HUES6 (cell line): Measurements from ENCODE around the gene CNTNAP2.

Experiments used
- H3K27ac ChIP-seq: 2 replicates; pipeline ENCODE4 v1.7.0; 2013; ENCODE audit warnings: low read depth, mild to moderate bottlenecking, low read length, inconsistent platforms
- H3K27me3 ChIP-seq: 2 replicates; pipeline ENCODE4 v1.6.1; 2013; ENCODE audit warnings: low read length; ENCODE audit not compliant: control insufficient read depth, insufficient read depth
- H3K36me3 ChIP-seq: 2 replicates; pipeline ENCODE4 v1.6.1; 2013; ENCODE audit warnings: low read length; ENCODE audit not compliant: control insufficient read depth, insufficient read depth
- H3K4me1 ChIP-seq: 2 replicates; pipeline ENCODE4 v1.6.1; 2013; ENCODE audit warnings: low read length; ENCODE audit not compliant: control insufficient read depth, insufficient read depth
- H3K4me3 ChIP-seq: 2 replicates; pipeline ENCODE4 v1.5.1; 2013; ENCODE audit warnings: low read depth, low read length
- H3K9ac ChIP-seq: one replicate; pipeline ENCODE4 v1.6.1; 2013; ENCODE audit warnings: mild to moderate bottlenecking, low read length
- H3K9me3 ChIP-seq: 2 replicates; pipeline ENCODE4 v1.6.1; 2013; ENCODE audit warnings: low read depth, low read length; ENCODE audit not compliant: control insufficient read depth, insufficient read depth

Gene CNTNAP2

DNA sequence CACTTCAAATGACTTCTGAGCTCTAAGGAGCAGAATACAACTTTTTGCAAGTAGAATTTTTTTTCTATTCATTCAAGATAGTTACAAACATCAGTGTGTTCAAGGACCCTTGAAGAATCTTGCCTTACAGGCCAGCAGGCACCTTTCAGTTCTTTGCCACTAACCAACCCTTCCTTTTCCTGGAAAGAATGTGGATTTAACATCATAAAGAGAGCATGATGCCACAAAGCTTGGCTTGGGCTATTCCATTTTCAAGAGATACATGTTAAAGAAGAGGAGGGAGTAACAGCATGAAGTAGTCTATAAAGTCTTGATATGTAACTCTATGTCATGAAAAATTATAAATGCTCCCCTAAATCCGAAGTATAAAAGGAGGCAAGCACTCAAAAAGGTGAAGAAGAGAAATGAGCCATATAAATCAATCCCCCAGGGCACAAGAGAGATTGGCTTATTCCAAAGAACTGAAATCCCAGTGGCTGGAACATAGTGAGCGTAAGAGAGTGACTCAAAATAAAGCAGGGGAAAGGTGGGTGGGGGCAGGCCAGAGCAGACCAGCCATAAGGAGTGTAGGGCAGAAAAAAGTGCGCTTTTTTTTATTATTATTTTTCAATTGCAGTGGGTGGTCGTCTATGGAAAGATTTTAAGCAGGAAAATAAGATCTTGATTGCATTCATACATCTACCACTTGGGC lies 1448.3 kb downstream of the CNTNAP2 start:
- no peak overlapping the region for H3K27ac ChIP-seq
- H3K9me3 ChIP-seq = 0 out of 2 replicates have a peak, but pooled peaks cover 3% of the 10 kb centered on the region
- no peaks in the 10 kb centered on the region for H3K36me3 ChIP-seq
- H3K4me1 ChIP-seq = no peaks in the 10 kb centered on the region
- H3K4me3 ChIP-seq = no peak overlapping the region
- H3K9ac ChIP-seq = no peak overlapping the region
- no peaks in the 10 kb centered on the region for H3K27me3 ChIP-seq

DNA sequence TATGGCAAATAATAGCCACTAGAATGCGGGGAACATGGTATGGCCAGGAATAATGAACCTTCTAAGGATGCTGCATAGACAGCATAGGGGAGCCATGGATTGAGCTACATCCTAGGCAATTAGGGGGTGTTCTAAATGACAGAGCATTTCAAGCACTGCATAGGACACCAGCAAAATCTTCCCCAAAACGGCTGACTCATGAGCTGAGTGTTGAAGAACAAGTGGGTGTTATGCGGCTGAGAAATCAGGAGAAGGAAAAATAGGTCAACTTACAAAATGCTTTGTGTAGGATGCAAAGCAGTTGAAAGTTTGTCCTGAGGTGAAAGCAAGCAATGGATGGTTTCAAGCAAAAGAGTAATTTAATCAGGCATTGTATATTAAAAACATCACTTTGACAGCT lies 1450.4 kb downstream of the CNTNAP2 start:
- 0 out of 2 replicates have a peak, but pooled peaks cover 3% of the 10 kb centered on the region for H3K9me3 ChIP-seq
- H3K27ac ChIP-seq = no peak overlapping the region
- H3K4me3 ChIP-seq = no peak overlapping the region
- no peak overlapping the region for H3K9ac ChIP-seq
- no peaks in the 10 kb centered on the region for H3K36me3 ChIP-seq
- H3K27me3 ChIP-seq = no peaks in the 10 kb centered on the region
- H3K4me1 ChIP-seq = no peaks in the 10 kb centered on the region

DNA sequence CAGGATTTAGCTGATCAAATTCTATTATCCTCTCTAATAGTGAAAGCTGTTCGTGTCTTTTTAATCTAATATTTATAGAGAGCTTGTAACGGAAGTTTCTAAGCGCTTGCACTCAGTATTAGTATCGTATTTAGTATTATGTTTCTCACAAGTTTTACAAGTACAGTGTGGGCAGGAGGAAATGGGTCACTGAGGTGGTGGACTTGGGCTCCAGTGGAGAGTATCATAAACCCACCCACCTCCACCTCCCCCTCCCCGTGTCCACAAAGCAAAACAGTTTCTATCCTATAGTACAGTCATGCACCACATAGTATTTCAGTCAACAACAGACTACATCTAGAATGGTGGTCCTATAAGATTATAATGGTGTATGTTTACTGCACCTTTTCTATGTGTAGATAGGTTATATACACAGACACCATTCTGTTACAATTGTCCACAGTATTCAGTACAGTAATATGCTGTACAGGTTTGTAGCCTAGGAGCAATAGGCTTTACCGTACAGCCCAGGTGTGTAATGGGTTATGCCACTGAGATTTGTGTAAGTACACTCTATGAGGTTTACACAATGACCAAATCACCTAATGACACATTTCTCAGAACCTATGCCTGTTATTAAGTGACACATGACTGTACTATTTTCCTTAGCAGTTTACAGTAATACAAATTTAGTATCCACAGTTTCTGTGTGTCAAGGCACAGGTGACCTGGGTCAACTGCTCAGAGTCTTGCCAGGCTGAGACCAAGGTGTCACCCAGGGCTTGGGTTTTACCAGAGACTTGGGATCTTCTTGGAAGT lies 1452.7 kb downstream of the CNTNAP2 start:
- Histone ChIP-seq H3K27ac (no peak overlapping the region), H3K9me3 (0 out of 2 replicates have a peak, but pooled peaks cover 3% of the 10 kb centered on the region), H3K27me3 (no peaks in the 10 kb centered on the region), H3K4me3 (no peak overlapping the region), H3K36me3 (no peaks in the 10 kb centered on the region), H3K4me1 (peaks cover 3% of the 10 kb centered on the region; the same call in 1 of the 2 replicates), H3K9ac (no peak overlapping the region)

DNA sequence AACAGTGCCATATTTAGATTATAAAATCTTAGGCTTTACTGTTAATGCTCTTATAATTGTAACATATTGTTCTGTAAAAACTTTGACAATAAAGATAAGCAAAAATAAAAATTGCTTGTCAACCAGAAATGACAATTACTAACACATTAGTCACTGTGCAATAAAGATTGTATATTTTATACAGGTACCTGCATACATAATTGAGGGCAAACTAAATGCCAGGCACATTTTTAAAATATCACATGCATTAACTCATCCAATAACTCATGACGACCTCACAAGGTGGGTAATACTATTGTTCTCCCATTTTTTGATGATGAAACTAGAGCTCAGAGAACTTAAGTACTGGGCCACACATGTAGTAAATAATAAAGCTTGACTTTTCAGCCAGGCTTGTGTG lies 1453.8 kb downstream of the CNTNAP2 start:
- peaks cover 3% of the 10 kb centered on the region; the same call in 1 of the 2 replicates for H3K4me1 ChIP-seq
- no peak overlapping the region for H3K4me3 ChIP-seq
- no peaks in the 10 kb centered on the region for H3K27me3 ChIP-seq
- H3K36me3 ChIP-seq = no peaks in the 10 kb centered on the region
- H3K9ac ChIP-seq = no peak overlapping the region
- no peak overlapping the region for H3K27ac ChIP-seq
- H3K9me3 ChIP-seq = 0 out of 2 replicates have a peak, but pooled peaks cover 3% of the 10 kb centered on the region

DNA sequence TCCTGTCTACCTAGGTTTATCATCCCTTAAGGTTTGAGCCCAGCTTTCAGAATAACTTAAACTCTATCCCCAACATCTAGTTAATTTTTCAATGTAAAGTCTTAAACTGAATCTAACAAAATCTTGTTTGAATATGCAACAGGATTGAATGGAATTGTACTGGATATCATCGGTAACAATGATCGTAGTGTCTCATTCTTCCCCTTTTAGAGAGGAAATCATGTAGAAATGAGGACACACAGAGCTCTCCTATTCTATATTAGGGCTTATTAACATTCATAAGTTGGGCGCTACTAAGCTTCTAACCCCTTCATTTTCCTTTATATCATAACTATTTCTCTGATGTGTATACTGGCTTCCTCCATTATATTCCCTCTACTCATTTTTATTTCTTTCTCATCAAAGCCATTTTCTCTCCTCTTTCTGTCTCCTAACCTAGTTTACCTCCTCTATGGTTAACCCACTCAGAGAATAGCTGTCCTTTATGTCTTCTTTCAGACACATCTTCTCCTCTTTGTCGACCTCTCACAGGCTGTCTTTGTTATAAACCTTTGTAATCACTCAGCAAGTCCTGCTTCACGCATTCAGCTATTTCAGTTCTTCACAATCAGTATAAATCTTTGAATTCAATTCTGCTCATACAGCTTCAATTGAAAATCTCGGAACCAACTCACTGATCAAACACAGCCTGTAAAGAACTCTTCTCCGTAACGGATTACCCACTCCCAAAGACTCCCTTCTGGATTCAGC lies 1455.0 kb downstream of the CNTNAP2 start:
- H3K27me3 ChIP-seq = no peaks in the 10 kb centered on the region
- H3K36me3 ChIP-seq = no peaks in the 10 kb centered on the region
- H3K9ac ChIP-seq = no peak overlapping the region
- no peak overlapping the region for H3K4me3 ChIP-seq
- H3K9me3 ChIP-seq = no peaks in the 10 kb centered on the region
- H3K27ac ChIP-seq = no peak overlapping the region
- peaks cover 3% of the 10 kb centered on the region; the same call in 1 of the 2 replicates for H3K4me1 ChIP-seq

DNA sequence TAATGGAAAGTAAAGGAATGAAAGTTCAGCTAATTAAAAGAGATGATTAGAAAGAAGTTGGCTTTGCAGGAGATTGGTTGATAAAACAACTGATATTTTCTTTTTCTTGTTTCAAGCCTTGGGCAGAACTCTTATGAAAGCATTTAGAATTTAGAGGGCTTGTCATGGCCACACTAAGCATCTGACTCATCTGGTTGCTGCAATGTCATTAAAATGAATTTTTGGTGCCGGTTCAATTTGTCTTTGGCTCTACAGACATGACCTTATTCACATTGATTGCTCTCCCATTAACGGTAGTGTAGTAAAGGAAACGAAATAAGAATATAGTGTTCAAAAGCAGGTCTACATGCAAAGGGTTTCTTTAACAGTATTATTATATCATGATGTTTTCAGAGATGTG lies 1461.6 kb downstream of the CNTNAP2 start:
- H3K36me3 ChIP-seq = no peaks in the 10 kb centered on the region

GRCh38 chr7:147579148-147579547 lies 1462.5 kb downstream of the CNTNAP2 start:
- no peaks in the 10 kb centered on the region for H3K4me1 ChIP-seq
- no peaks in the 10 kb centered on the region for H3K27me3 ChIP-seq
- no peaks in the 10 kb centered on the region for H3K9me3 ChIP-seq
- H3K27ac ChIP-seq = no peak overlapping the region
- H3K9ac ChIP-seq = no peak overlapping the region
- no peak overlapping the region for H3K4me3 ChIP-seq
- no peaks in the 10 kb centered on the region for H3K36me3 ChIP-seq

More for the DNA sequence above, 1461.6 kb downstream of the CNTNAP2 start:
- no peaks in the 10 kb centered on the region for H3K9me3 ChIP-seq
- no peaks in the 10 kb centered on the region for H3K27me3 ChIP-seq
- no peaks in the 10 kb centered on the region for H3K4me1 ChIP-seq
- H3K9ac ChIP-seq = no peak overlapping the region
- no peak overlapping the region for H3K27ac ChIP-seq
- no peak overlapping the region for H3K4me3 ChIP-seq

- Histone ChIP-seq H3K4me3 (no peak overlapping the region), H3K27me3 (no peaks in the 10 kb centered on the region), H3K36me3 (no peaks in the 10 kb centered on the region), H3K27ac (peak overlapping the region; percentile 7; the same call in 1 of the 2 replicates), H3K9me3 (no peaks in the 10 kb centered on the region), H3K9ac (no peak overlapping the region), H3K4me1 (peaks cover 23% of the 10 kb centered on the region)
Measured at GRCh38 chr7:147584771-147585193, 1468.2 kb downstream of the CNTNAP2 start.

- peaks cover 23% of the 10 kb centered on the region for H3K4me1 ChIP-seq
- no peaks in the 10 kb centered on the region for H3K9me3 ChIP-seq
- peak overlapping the region; percentile 70 for H3K27ac ChIP-seq
- H3K36me3 ChIP-seq = no peaks in the 10 kb centered on the region
- H3K4me3 ChIP-seq = no peak overlapping the region
- no peaks in the 10 kb centered on the region for H3K27me3 ChIP-seq
- H3K9ac ChIP-seq = no peak overlapping the region
Measured at GRCh38 chr7:147586110-147586509, 1469.5 kb downstream of the CNTNAP2 start.

GRCh38 chr7:147586526-147586925 lies 1469.9 kb downstream of the CNTNAP2 start:
- Histone ChIP-seq H3K36me3 (no peaks in the 10 kb centered on the region), H3K27ac (peak overlapping the region; percentile 12; the same call in 1 of the 2 replicates), H3K4me1 (peaks cover 23% of the 10 kb centered on the region), H3K9me3 (no peaks in the 10 kb centered on the region), H3K9ac (no peak overlapping the region), H3K27me3 (no peaks in the 10 kb centered on the region), H3K4me3 (no peak overlapping the region)
